GM12865 (cell line): ENCODE data around the gene IGFLR1.
A peak's percentile ranks its signal among the peaks of the same experiment; 100 is the strongest.

ENCODE experiments used
- DNase-seq: peaks from one replicate; pipeline ENCODE4 v3.0.0; 2010; ENCODE audit warnings: low read depth
- H3K4me3 ChIP-seq: 2 replicates; pipeline ENCODE4 v1.5.1; 2011; ENCODE audit warnings: mild to moderate bottlenecking, low read depth, low read length, control low read depth
- CTCF ChIP-seq: IDR thresholded peaks from 2 replicates; pipeline ENCODE4 v1.5.1; 2011; ENCODE audit warnings: low read length, control low read depth, low read depth, inconsistent platforms; ENCODE audit not compliant: insufficient read depth; ENCODE audit errors: missing control alignments

IGFLR1 gene

GRCh38 chr19:35777961-35778360, 35.7 kb upstream of the IGFLR1 start:
- no peak for DNase-seq
- no peak for TF ChIP-seq CTCF
- no peak overlapping the region for H3K4me3 ChIP-seq

GRCh38 chr19:35777086-35777841, 35.0 kb upstream of the IGFLR1 start:
- no peak for DNase-seq
- TF ChIP-seq CTCF = no peak
- no peak overlapping the region for H3K4me3 ChIP-seq

GRCh38 chr19:35776102-35776788, 34.0 kb upstream of the IGFLR1 start:
- no peak for TF ChIP-seq CTCF
- peak overlapping the region; percentile 60 for H3K4me3 ChIP-seq
- no peak for DNase-seq

GRCh38 chr19:35775298-35776101, 33.2 kb upstream of the IGFLR1 start, which contains the start of gene ARHGAP33:
Gene ARHGAP33, plus strand, starts transcription at chr19:35775564. Its CDS starts 95 bp downstream, at chr19:35775659.
- H3K4me3 ChIP-seq = peak within 1 kb of the TSS; percentile 60
- TF ChIP-seq CTCF = no peak
- DNase-seq = peak; percentile 98

GRCh38 chr19:35775046-35775297, 32.7 kb upstream of the IGFLR1 start:
- peak overlapping the region; percentile 32 for H3K4me3 ChIP-seq
- TF ChIP-seq CTCF = no peak
- DNase-seq = no peak

- DNase-seq = no peak
- no peak for TF ChIP-seq CTCF
- peak overlapping the region; percentile 32; the same call in 1 of the 2 replicates for H3K4me3 ChIP-seq
These were observed 32.2 kb upstream of the IGFLR1 start for GRCh38 chr19:35774274-35775045.
